Astrocyte (in vitro differentiated cells and primary cell): ENCODE measurements around the gene EGFL7. TPM values are rescaled to one million over a fixed set of nuclear protein-coding genes. Genes with fewer than 3 reads are reported as not detected.

Experiments
- DNase-seq: peaks from one replicate; pipeline ENCODE4 v3.0.0-alpha.2; 2010; ENCODE audit warnings: low read depth
- FAIRE-seq: peaks from 2 replicates; lab custom pipeline; 2011; peaks lifted over from hg19 to GRCh38; lab: Jason Lieb, UNC
- H2AFZ ChIP-seq: 2 replicates; pipeline ENCODE4 v1.6.0; 2012; ENCODE audit warnings: low read depth, low read length, inconsistent platforms
- H3K27ac ChIP-seq: 2 replicates; pipeline ENCODE4 v1.5.1; 2011; ENCODE audit warnings: low read depth, low read length, inconsistent platforms
- H3K27me3 ChIP-seq: 2 replicates; pipeline ENCODE4 v1.6.0; 2011; ENCODE audit warnings: low read length, inconsistent platforms; ENCODE audit not compliant: insufficient read depth
- H3K36me3 ChIP-seq: 2 replicates; pipeline ENCODE4 v1.5.1; 2011; ENCODE audit warnings: low read length, inconsistent platforms; ENCODE audit not compliant: insufficient read depth
- H3K4me1 ChIP-seq: 2 replicates; pipeline ENCODE4 v1.5.1; 2011; ENCODE audit warnings: low read length, inconsistent platforms; ENCODE audit not compliant: insufficient read depth
- H3K4me2 ChIP-seq: 2 replicates; pipeline ENCODE4 v1.6.0; 2012; ENCODE audit warnings: low read length, inconsistent platforms
- H3K4me3 ChIP-seq: 2 replicates; pipeline ENCODE4 v1.5.1; 2011; ENCODE audit warnings: low read depth, mild to moderate bottlenecking, low read length, inconsistent platforms; ENCODE audit not compliant: insufficient read depth
- H3K79me2 ChIP-seq: 2 replicates; pipeline ENCODE4 v1.6.0; 2012; ENCODE audit warnings: mild to moderate bottlenecking, low read length, inconsistent platforms; ENCODE audit not compliant: insufficient read depth
- H3K9ac ChIP-seq: 2 replicates; pipeline ENCODE4 v1.6.0; 2012; ENCODE audit warnings: mild to moderate bottlenecking, low read length, inconsistent platforms
- H3K9me3 ChIP-seq: 2 replicates; pipeline ENCODE4 v1.5.1; 2012; ENCODE audit warnings: low read depth, mild to moderate bottlenecking, low read length, inconsistent platforms; ENCODE audit not compliant: insufficient read depth
- H4K20me1 ChIP-seq: 2 replicates; pipeline ENCODE4 v1.6.0; 2012; ENCODE audit warnings: low read length, inconsistent platforms; ENCODE audit not compliant: insufficient read depth
- H3K27ac Mint-ChIP-seq: one replicate; pipeline ENCODE4 v1.8.0; 2021; ENCODE audit warnings: mild to moderate bottlenecking, mixed read lengths; ENCODE audit not compliant: unreplicated experiment
- H3K27me3 Mint-ChIP-seq: one replicate; pipeline ENCODE4 v1.8.0; 2021; ENCODE audit warnings: low read depth, mixed read lengths; ENCODE audit not compliant: unreplicated experiment
- H3K36me3 Mint-ChIP-seq: one replicate; pipeline ENCODE4 v1.8.0; 2021; ENCODE audit warnings: low read depth, mixed read lengths; ENCODE audit not compliant: unreplicated experiment
- H3K4me1 Mint-ChIP-seq: one replicate; pipeline ENCODE4 v1.8.0; 2021; ENCODE audit warnings: low read depth, mixed read lengths; ENCODE audit not compliant: unreplicated experiment
- H3K4me3 Mint-ChIP-seq: one replicate; pipeline ENCODE4 v1.8.0; 2021; ENCODE audit warnings: mild to moderate bottlenecking, moderate library complexity, mixed read lengths; ENCODE audit not compliant: unreplicated experiment
- H3K9me3 Mint-ChIP-seq: one replicate; pipeline ENCODE4 v1.8.0; 2021; ENCODE audit warnings: mild to moderate bottlenecking, mixed read lengths; ENCODE audit not compliant: unreplicated experiment
- EZH2 ChIP-seq: IDR thresholded peaks from 2 replicates; pipeline ENCODE4 v1.6.1; 2012; ENCODE audit warnings: mild to moderate bottlenecking, low read length, inconsistent platforms; ENCODE audit not compliant: insufficient read depth
- total RNA-seq: library from RNA; stranded (reverse); gene quantifications from 2 replicates; pipeline ENCODE4 v1.2.1, GENCODE V29; 2021
- TF ChIP-seq, protein P1 (sequence below): IDR thresholded peaks from 2 replicates; pipeline ENCODE4 v1.5.1; 2011; ENCODE audit warnings: low read depth, mild to moderate bottlenecking, inconsistent platforms, low read length, moderate library complexity; ENCODE audit not compliant: insufficient read depth

EGFL7 gene
- total RNA-seq, 1 donor from 2014 or later = 12.3 TPM

DNA sequence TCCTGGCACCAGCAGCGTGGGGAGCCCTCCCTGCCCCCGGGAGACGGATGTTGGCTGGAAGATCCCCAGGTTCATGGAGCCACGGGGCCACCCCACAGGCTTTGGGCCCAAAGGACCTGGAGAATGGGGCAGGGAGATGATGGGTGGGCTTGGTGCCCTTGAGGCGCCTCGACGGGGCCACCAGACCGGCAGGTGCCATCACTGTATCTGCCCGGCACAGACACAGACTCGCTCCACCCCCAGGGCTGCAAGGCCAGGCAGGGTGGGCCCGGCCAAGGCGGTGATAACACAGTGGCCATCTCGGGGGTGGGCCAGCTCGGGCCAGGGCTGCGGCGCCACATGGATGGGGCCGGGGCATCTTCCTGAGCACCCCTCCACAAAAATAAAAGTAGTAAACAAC is 35.0 kb upstream of the EGFL7 start:
- TF ChIP-seq, protein P1, sequence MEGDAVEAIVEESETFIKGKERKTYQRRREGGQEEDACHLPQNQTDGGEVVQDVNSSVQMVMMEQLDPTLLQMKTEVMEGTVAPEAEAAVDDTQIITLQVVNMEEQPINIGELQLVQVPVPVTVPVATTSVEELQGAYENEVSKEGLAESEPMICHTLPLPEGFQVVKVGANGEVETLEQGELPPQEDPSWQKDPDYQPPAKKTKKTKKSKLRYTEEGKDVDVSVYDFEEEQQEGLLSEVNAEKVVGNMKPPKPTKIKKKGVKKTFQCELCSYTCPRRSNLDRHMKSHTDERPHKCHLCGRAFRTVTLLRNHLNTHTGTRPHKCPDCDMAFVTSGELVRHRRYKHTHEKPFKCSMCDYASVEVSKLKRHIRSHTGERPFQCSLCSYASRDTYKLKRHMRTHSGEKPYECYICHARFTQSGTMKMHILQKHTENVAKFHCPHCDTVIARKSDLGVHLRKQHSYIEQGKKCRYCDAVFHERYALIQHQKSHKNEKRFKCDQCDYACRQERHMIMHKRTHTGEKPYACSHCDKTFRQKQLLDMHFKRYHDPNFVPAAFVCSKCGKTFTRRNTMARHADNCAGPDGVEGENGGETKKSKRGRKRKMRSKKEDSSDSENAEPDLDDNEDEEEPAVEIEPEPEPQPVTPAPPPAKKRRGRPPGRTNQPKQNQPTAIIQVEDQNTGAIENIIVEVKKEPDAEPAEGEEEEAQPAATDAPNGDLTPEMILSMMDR = no peak
- TF ChIP-seq EZH2 = no peak
- H3K27ac ChIP-seq = no peak overlapping the region
- H3K9me3 ChIP-seq = no peaks in the 10 kb centered on the region
- no peak overlapping the region for H3K9ac ChIP-seq
- H3K36me3 ChIP-seq = no peaks in the 10 kb centered on the region
- H3K27me3 ChIP-seq = no peaks in the 10 kb centered on the region
- no peak overlapping the region for H2AFZ ChIP-seq
- Mint-ChIP-seq H3K4me3 (no peak overlapping the region), H3K27ac (no peak overlapping the region), H3K4me1 (peaks cover 4% of the 10 kb centered on the region), H3K27me3 (peaks cover 6% of the 10 kb centered on the region), H3K36me3 (no peaks in the 10 kb centered on the region), H3K9me3 (no peaks in the 10 kb centered on the region)
- H3K4me1 ChIP-seq = peaks cover 7% of the 10 kb centered on the region
- H4K20me1 ChIP-seq = peaks cover 8% of the 10 kb centered on the region
- H3K4me3 ChIP-seq = no peak overlapping the region
- FAIRE-seq = no peak
- no peak overlapping the region for H3K4me2 ChIP-seq
- H3K79me2 ChIP-seq = no peaks in the 10 kb centered on the region
- no peak for DNase-seq

DNA sequence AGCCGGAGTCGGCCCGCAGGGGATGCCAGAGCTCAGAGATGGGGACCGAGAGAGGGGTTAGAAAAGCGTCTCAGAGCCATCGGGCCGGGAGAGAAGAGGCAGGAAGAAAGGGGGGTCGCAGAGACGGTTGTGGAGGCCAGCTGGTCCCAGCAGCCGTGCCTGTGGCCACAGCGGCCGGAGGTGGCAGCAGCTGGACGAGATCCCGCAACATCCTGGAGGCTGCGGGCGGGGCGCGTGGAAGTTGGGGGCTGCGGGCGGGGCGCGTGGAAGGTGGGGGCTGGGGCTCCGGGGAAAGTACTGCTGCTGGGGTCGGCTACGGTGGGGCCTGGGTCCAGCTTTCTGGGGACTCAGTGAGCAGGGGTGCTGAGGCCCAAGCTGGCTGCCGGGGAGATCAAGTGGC is 34.4 kb upstream of the EGFL7 start:
- H3K4me2 ChIP-seq = no peak overlapping the region
- no peak overlapping the region for H2AFZ ChIP-seq
- H4K20me1 ChIP-seq = peaks cover 8% of the 10 kb centered on the region
- Mint-ChIP-seq H3K27me3 (peaks cover 5% of the 10 kb centered on the region), H3K9me3 (no peaks in the 10 kb centered on the region), H3K36me3 (no peaks in the 10 kb centered on the region), H3K27ac (no peak overlapping the region), H3K4me3 (no peak overlapping the region), H3K4me1 (peaks cover 4% of the 10 kb centered on the region)
- no peaks in the 10 kb centered on the region for H3K36me3 ChIP-seq
- H3K27me3 ChIP-seq = no peaks in the 10 kb centered on the region
- no peak for DNase-seq
- no peak overlapping the region for H3K9ac ChIP-seq
- TF ChIP-seq, protein P1 = no peak
- no peak for TF ChIP-seq EZH2
- no peaks in the 10 kb centered on the region for H3K9me3 ChIP-seq
- H3K27ac ChIP-seq = no peak overlapping the region
- H3K4me1 ChIP-seq = peaks cover 7% of the 10 kb centered on the region
- no peaks in the 10 kb centered on the region for H3K79me2 ChIP-seq
- no peak for FAIRE-seq
- H3K4me3 ChIP-seq = no peak overlapping the region

DNA sequence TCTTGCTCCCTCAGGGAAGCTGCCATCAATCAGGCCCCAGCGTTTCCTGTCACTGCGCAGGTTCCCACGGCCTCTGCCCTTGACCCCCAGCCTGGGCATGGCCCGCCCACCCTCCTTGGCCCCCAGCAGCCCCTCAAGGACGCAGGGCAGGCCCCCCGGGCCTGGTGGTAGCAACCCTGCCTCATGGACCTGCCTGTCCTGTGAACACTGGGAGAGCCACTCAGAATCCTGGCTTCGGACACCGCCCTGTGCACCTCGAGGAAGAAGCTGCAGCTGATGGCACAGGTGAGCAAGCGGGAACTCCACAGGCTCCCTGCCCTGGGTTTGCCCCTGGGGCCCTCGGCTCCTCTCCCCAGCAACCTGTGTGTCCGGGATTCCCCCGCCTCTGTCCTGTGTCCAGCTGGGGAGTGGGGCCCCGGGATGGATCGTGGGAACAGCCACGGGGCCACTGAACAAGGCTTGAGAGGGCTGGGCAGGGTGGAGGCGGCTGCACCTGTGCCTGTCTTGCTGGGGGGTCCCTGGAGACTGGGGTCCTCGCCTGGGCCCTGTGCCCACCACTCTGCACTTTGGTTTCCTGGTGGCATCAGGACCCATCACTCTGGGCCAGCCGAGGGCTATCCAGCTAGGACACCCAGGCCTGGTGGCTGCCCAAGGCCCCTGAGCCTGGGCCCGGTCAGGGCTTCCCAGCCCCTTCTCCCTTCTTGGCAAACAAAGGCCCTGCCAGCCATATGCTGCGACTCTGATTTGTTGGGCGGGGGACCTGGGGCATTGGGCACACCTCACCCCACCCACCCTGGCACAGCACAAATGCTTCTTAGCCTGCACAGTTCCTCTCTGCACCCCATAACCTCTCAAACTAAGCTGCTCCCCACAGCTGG is 33.5 kb upstream of the EGFL7 start:
- no peak overlapping the region for H2AFZ ChIP-seq
- FAIRE-seq (no peak), DNase-seq (no peak)
- no peaks in the 10 kb centered on the region for H3K27me3 ChIP-seq
- no peaks in the 10 kb centered on the region for H3K9me3 ChIP-seq
- peaks cover 7% of the 10 kb centered on the region for H3K4me1 ChIP-seq
- Mint-ChIP-seq H3K27me3 (peaks cover 4% of the 10 kb centered on the region), H3K36me3 (no peaks in the 10 kb centered on the region), H3K9me3 (no peaks in the 10 kb centered on the region), H3K4me1 (peaks cover 4% of the 10 kb centered on the region), H3K27ac (no peak overlapping the region), H3K4me3 (no peak overlapping the region)
- peaks cover 8% of the 10 kb centered on the region for H4K20me1 ChIP-seq
- no peak overlapping the region for H3K4me2 ChIP-seq
- no peaks in the 10 kb centered on the region for H3K36me3 ChIP-seq
- H3K9ac ChIP-seq = no peak overlapping the region
- H3K27ac ChIP-seq = no peak overlapping the region
- no peaks in the 10 kb centered on the region for H3K79me2 ChIP-seq
- TF ChIP-seq, protein P1 = no peak
- TF ChIP-seq EZH2 = no peak
- no peak overlapping the region for H3K4me3 ChIP-seq
